ENCODE results near the gene SH3BP2. TPM values are rescaled to one million over a fixed set of nuclear protein-coding genes. Genes with fewer than 3 reads are reported as not detected.

SH3BP2 gene
- total RNA-seq, 1 experiment from 2014 or later, result 17.4 TPM

DNA sequence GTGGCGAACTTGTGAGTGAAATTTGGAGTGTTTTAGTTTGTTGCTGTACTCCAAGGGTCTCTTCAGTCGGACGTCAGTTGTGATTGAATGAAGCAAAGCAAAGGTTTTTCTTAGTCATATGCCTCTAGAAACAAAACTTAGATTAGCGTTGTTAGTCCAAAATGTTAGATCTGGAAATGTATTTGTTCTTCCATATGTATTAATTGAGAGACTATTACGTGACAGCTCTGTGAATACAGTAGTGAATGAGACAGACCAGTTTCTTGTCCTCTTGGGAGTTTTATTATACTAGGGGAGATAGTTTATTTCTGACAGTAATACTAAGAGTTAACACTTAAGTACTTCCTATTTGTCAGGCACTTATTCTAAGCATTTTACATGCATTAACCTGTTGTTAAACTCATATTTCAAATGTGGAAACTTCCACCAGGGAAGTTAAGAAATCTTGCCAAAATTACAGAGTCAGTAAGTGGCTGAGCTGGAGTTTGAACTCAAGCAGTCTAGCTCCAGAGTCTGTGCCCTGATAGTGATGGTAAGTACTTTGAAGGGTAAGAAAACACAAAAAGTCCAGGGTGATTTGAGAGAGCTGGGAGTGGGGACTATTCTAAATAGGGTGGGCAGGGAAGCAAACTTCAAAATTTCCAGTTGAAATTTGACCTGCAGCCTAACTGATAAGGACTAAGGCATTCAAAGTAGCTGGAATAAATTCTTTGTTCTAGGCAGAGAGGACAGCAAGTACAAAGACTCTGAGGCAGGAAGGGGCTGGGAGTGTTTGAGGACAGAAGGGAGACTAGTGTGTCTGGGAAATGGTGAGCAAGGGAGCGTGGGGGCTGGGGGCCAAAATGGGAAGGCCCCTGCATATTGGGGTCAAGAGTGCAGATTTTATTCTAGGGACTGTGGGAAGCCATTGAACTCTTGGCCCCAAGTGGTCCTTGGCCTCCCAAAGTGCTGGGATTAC lies 67.8 kb downstream of the SH3BP2 start:
- H3K9ac ChIP-seq (ENCODE audit: low read length), result no peak overlapping the region
- no peaks in the 10 kb centered on the region for H3K36me3 ChIP-seq (ENCODE audit: low read depth, low read length)
- H3K27ac ChIP-seq (ENCODE audit: low read length), result no peak overlapping the region
- no peak overlapping the region for H2AFZ ChIP-seq (ENCODE audit: low read length)
- CTCF ChIA-PET, result no interaction called here
- no peaks in the 10 kb centered on the region for H3K9me3 ChIP-seq (ENCODE audit: low read length)
- H3K4me3 ChIP-seq (ENCODE audit: low read length), result no peak overlapping the region
- ATAC-seq, result no peak
- H3K4me1 ChIP-seq (ENCODE audit: insufficient read depth, low read length), result peaks cover 12% of the 10 kb centered on the region
- BruUV-seq (replicated peaks), result no TSS peak
- H4K20me1 ChIP-seq (ENCODE audit: low read length), result 0 out of 2 replicates have a peak, but pooled peaks cover 4% of the 10 kb centered on the region
- H3F3A ChIP-seq (ENCODE audit: low read length, unreplicated experiment), result peaks cover 3% of the 10 kb centered on the region
- no peaks in the 10 kb centered on the region for H3K9me2 ChIP-seq (replicated peaks; ENCODE audit: low read length)
- intact Hi-C loops (cut with micrococcal nuclease), result no loop called here
- peaks cover 87% of the 10 kb centered on the region for H3K79me2 ChIP-seq (ENCODE audit: low read length)
- TF ChIP-seq, protein P1, sequence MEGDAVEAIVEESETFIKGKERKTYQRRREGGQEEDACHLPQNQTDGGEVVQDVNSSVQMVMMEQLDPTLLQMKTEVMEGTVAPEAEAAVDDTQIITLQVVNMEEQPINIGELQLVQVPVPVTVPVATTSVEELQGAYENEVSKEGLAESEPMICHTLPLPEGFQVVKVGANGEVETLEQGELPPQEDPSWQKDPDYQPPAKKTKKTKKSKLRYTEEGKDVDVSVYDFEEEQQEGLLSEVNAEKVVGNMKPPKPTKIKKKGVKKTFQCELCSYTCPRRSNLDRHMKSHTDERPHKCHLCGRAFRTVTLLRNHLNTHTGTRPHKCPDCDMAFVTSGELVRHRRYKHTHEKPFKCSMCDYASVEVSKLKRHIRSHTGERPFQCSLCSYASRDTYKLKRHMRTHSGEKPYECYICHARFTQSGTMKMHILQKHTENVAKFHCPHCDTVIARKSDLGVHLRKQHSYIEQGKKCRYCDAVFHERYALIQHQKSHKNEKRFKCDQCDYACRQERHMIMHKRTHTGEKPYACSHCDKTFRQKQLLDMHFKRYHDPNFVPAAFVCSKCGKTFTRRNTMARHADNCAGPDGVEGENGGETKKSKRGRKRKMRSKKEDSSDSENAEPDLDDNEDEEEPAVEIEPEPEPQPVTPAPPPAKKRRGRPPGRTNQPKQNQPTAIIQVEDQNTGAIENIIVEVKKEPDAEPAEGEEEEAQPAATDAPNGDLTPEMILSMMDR (conservative IDR thresholded peaks at IDR 0.05; ENCODE audit: low read depth, low read length), result no peak
- no peak for TF ChIP-seq EZH2phosphoT487 (IDR thresholded peaks at IDR 0.05; ENCODE audit: borderline replicate concordance, low read length)
- no peak for TF ChIP-seq EZH2 (IDR thresholded peaks at IDR 0.05; ENCODE audit: low read length, unreplicated experiment)
- DNase-seq, result no peak
- H3K27me3 ChIP-seq (ENCODE audit: low read length), result no peaks in the 10 kb centered on the region
- no peak overlapping the region for H3K4me2 ChIP-seq (ENCODE audit: low read length)
- POLR2A ChIA-PET (ENCODE audit: unreplicated experiment), result interaction anchor here (0.5 kb wide), 1 partner anchor 124 kb away, joined by 12 read pairs; no protein-coding TSS in a partner anchor

DNA sequence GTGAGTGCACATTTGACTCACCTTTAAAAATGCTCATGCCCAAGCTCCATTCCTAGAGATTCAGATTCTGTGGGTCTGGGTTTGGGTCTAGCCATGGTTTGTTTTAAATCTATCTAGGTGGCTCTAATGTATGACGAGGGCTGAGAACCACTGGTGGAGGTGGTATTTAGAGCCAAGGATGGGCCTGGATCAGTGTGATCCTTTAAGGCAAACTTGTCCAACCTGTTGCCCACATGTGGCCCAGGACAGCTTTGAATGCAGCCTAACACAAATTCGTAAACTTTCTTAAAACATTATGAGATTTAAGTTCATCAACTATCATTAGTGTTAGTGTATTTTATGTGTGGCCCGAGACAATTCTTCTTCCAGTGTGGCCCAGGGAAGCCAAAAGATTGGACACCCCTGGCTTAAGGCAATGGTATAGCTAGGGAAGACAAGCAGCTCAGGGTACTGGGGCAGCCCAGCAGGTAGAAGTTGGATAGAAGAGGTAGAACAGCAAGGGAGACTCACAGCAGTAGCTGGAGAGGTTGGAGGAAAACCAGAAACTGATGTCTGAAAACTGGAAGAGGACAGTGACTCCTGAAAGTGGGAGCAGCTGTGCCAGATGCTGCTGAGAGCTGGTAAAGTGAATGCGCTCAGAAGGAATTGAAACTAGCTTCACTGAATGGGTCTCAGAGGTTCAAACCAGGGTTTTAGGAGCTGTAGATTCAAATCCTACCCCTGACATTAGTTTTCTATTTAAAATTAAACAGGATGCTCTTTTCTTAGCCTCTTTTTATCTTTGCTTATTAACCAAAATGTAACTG lies 68.9 kb downstream of the SH3BP2 start:
- no peak for DNase-seq
- Histone ChIP-seq H4K20me1 (ENCODE audit: low read length) (0 out of 2 replicates have a peak, but pooled peaks cover 4% of the 10 kb centered on the region), H3K27ac (ENCODE audit: low read length) (no peak overlapping the region), H3K4me1 (ENCODE audit: insufficient read depth, low read length) (peaks cover 12% of the 10 kb centered on the region), H3F3A (ENCODE audit: low read length, unreplicated experiment) (peaks cover 3% of the 10 kb centered on the region), H3K79me2 (ENCODE audit: low read length) (peaks cover 88% of the 10 kb centered on the region), H3K9ac (ENCODE audit: low read length) (no peak overlapping the region), H3K27me3 (ENCODE audit: low read length) (no peaks in the 10 kb centered on the region), H3K36me3 (ENCODE audit: low read depth, low read length) (no peaks in the 10 kb centered on the region), H3K4me2 (ENCODE audit: low read length) (no peak overlapping the region), H3K9me2 (replicated peaks; ENCODE audit: low read length) (no peaks in the 10 kb centered on the region), H3K4me3 (ENCODE audit: low read length) (no peak overlapping the region), H2AFZ (ENCODE audit: low read length) (no peak overlapping the region), H3K9me3 (ENCODE audit: low read length) (no peaks in the 10 kb centered on the region)
- TF ChIP-seq, protein P1 (conservative IDR thresholded peaks at IDR 0.05; ENCODE audit: low read depth, low read length), result no peak
- TF ChIP-seq EZH2phosphoT487 (IDR thresholded peaks at IDR 0.05; ENCODE audit: borderline replicate concordance, low read length) (no peak), EZH2 (IDR thresholded peaks at IDR 0.05; ENCODE audit: low read length, unreplicated experiment) (no peak)
- ChIA-PET POLR2A (ENCODE audit: unreplicated experiment) (interaction anchor here (0.5 kb wide), 1 partner anchor 125 kb away, joined by 12 read pairs; no protein-coding TSS in a partner anchor), CTCF (no interaction called here)
- no peak; the same call in 1 of the 2 replicates for ATAC-seq
- intact Hi-C loops (cut with micrococcal nuclease), result loop anchor here (1.0 kb wide), 1 partner anchor 33 kb away; no protein-coding TSS in a partner anchor
- no TSS peak for BruUV-seq (replicated peaks)

All from PC-3 (cell line).